Lower lobe of right lung (tissue), 2 donors: ENCODE data around the gene BCORL1. TPM values are rescaled to one million over a fixed set of nuclear protein-coding genes. Genes with fewer than 3 reads are reported as not detected.

ENCODE experiments used
- ATAC-seq, 2 donors: fragments of 200-7000 bp; cut with Tn5 transposase; one replicate each; pipeline ENCODE4 v1.9.1; 2020 to 2022; ENCODE audit warnings: mild to moderate bottlenecking in 2 of 2, moderate library complexity in 2 of 2
- DNase-seq: peaks from one replicate; pipeline ENCODE4 v3.0.0-alpha.2; 2020
- H3K27ac ChIP-seq: fragments of 200-600 bp; one replicate; pipeline ENCODE4 v1.8.0; 2022
- H3K27me3 ChIP-seq: fragments of 200-600 bp; one replicate; pipeline ENCODE4 v1.8.0; 2022; ENCODE audit warnings: low read depth
- H3K36me3 ChIP-seq: fragments of 200-600 bp; one replicate; pipeline ENCODE4 v1.8.0; 2022; ENCODE audit warnings: mild to moderate bottlenecking
- H3K4me1 ChIP-seq: fragments of 200-600 bp; one replicate; pipeline ENCODE4 v1.8.0; 2022
- H3K4me3 ChIP-seq: fragments of 200-600 bp; one replicate; pipeline ENCODE4 v1.8.0; 2022; ENCODE audit warnings: mild to moderate bottlenecking
- H3K9me3 ChIP-seq: fragments of 200-600 bp; one replicate; pipeline ENCODE4 v1.8.0; 2022
- intact Hi-C: fragments of 100-400 bp; cut with DNase I; formaldehyde crosslinking; loops from one replicate; pipeline ENCODE4 v1.11.0; 2022
- total RNA-seq: library from RNA; stranded (reverse); fragmentation: NEBNext Ultra II Directional; extraction: Animal tissue kit (Norgen Biotek cat#: 25700); gene quantifications from one replicate; pipeline ENCODE4 v1.2.1, GENCODE V29; 2021
- TF ChIP-seq, protein P1 (sequence below): fragments of 200-600 bp; IDR thresholded peaks from one replicate; pipeline ENCODE4 v1.8.0; 2022; ENCODE audit warnings: antibody characterized with exemption, mild to moderate bottlenecking
- donor health status: DM: no; HTN: yes; CAD: no; lungs with severe emphysema.

The BCORL1 gene
- total RNA-seq, 1 donor from 2014 or later = 13.6 TPM

DNA sequence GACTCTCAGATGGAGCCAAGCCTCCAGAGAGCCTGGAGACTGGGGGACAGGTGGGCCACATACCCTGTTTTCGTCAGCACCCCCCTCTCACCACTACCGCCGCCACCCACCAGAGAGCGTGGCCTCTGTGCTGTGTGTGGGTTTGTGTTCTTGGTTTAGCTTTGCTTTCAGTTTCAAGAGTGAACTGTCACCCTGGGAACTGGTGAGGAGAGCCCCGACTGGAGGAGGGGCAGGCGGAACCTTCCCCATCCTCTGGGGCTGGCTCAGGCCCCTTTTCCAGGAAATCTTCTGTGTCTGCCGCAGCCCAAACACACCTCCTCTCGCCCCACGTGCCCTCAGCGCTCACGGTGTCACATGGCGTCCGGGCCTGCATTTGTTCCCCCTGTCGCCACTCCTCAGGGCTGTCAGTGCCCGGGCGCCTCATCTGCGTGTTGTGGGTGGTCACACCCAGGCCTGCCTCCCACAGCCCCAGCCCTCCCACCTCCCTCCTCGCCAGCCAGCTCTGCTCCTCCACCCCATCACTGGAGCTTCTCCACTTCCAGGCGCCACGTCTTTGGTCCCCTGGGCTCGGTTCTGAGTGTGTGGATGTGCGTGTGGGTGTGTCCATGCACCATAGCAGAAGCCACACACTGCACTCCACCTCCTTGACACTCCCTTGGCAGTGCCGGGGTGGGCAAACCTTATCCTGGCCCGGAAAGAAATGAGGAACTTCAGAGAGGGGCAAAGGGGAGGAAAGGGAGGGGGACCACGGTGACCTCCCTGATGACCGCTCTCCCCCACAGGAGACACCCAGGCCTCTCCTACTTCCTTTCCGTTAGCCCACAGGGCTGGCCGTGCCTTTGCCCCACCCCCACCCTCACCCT lies 100.0 kb downstream of the BCORL1 start:
- peak overlapping the region; percentile 49 for H3K27ac ChIP-seq
- no peaks in the 10 kb centered on the region for H3K9me3 ChIP-seq
- peak; percentile 70 to 80 for ATAC-seq
- H3K36me3 ChIP-seq = no peaks in the 10 kb centered on the region
- peaks cover 49% of the 10 kb centered on the region for H3K4me1 ChIP-seq
- no peak overlapping the region for H3K4me3 ChIP-seq
- TF ChIP-seq, protein P1, sequence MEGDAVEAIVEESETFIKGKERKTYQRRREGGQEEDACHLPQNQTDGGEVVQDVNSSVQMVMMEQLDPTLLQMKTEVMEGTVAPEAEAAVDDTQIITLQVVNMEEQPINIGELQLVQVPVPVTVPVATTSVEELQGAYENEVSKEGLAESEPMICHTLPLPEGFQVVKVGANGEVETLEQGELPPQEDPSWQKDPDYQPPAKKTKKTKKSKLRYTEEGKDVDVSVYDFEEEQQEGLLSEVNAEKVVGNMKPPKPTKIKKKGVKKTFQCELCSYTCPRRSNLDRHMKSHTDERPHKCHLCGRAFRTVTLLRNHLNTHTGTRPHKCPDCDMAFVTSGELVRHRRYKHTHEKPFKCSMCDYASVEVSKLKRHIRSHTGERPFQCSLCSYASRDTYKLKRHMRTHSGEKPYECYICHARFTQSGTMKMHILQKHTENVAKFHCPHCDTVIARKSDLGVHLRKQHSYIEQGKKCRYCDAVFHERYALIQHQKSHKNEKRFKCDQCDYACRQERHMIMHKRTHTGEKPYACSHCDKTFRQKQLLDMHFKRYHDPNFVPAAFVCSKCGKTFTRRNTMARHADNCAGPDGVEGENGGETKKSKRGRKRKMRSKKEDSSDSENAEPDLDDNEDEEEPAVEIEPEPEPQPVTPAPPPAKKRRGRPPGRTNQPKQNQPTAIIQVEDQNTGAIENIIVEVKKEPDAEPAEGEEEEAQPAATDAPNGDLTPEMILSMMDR = peak; percentile 32
- DNase-seq = peak; percentile 73
- intact Hi-C loops = loop anchor here (10.0 kb wide), 1 partner anchor 112 kb away; no protein-coding TSS in a partner anchor
- no peaks in the 10 kb centered on the region for H3K27me3 ChIP-seq

DNA sequence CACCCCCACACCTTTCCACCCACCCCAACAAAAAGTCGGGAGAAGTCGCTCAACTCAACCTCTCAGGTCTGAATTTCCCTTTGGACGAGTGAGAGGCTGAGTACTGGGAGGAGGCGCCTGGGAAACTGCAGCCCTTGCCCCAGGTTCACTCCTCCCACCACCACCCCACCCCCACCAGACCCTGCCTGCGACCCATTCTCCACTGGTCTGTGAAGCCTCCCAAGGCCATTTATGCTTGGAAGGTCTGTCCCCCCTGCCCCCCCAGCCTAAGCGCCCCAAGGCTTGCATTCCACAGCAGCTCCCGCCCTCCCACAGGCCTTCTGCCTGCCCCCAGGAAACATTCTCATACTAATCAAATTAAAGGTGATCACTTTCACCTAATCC lies 100.7 kb downstream of the BCORL1 start:
- DNase-seq = no peak
- Histone ChIP-seq H3K4me3 (no peak overlapping the region), H3K27ac (peak overlapping the region; percentile 31), H3K9me3 (no peaks in the 10 kb centered on the region), H3K4me1 (peaks cover 49% of the 10 kb centered on the region), H3K27me3 (no peaks in the 10 kb centered on the region), H3K36me3 (no peaks in the 10 kb centered on the region)
- TF ChIP-seq, protein P1 = no peak
- intact Hi-C loops = loop anchor here (10.0 kb wide), 1 partner anchor 112 kb away; no protein-coding TSS in a partner anchor
- ATAC-seq = no peak

DNA sequence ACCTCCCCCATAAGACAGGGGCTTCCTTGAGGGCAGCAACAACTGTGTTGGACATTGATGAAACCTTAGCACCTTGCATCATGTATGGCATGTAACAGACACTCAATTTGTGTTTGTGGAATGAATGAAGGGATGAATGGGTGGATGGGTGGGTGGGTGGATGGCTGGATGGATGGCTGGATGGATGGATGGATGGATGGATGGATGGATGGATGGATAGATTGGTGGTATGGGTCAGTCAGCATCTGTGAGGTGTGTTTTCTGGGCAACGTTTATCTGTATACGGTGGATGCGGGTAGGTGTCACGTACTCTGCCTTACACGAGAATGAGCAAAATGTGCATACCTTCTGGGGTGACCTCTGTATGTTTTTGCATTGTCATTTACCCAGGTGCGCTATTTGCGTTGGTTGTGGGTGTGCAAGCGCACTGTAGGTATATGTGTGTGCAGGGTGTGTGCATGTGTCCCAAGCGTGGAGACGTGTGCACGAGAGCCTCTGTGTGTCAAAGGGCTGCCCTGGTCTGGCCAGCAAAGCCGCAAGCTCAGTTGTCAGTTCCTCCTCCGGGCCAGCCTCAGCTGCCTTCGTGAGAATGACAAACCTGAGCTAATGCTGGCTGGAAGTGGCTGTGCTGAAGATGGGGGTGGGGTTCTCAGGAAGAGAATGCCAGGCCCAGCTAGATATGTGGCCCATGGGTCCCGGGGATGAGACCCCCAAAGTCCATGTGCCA lies 101.4 kb downstream of the BCORL1 start:
- ATAC-seq (peak; percentile 15 to 42), DNase-seq (peak; percentile 65)
- Histone ChIP-seq H3K9me3 (no peaks in the 10 kb centered on the region), H3K27me3 (no peaks in the 10 kb centered on the region), H3K4me3 (no peak overlapping the region), H3K4me1 (peaks cover 49% of the 10 kb centered on the region), H3K36me3 (no peaks in the 10 kb centered on the region), H3K27ac (peak overlapping the region; percentile 62)
- TF ChIP-seq, protein P1 = no peak
- intact Hi-C loops = loop anchor here (10.0 kb wide), 1 partner anchor 111 kb away; no protein-coding TSS in a partner anchor

DNA sequence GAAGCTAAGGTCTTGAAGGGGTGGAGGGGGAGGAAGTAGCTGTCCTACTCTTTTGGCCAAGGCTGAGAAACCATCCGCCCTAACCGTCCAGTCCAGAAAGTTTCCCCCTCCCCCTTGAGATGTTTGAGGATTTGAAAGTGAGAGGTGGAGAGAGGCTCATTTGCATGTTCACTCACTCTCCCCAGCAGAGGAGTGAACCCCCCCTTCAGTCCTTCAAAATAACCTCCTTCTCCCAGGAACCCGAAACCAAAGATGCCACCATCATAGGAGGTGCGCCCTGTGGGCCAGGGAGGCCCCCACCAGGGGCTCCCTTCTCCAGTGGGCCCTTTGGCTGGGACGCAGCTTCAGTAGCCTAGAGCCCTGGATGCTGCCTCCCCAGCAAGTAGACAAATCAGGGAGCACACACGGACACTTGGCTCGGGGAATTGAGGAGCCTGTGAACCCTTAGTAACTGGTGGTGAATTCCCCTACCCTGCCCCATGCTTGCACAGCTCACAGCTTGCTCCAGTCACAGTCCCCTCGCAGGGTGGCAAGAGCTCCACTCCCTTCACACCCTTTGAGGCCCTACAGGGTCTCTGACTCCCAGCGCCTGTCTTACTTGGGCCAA lies 102.3 kb downstream of the BCORL1 start:
- intact Hi-C loops = loop anchor here (10.0 kb wide), 1 partner anchor 110 kb away; no protein-coding TSS in a partner anchor
- TF ChIP-seq, protein P1 = no peak
- H3K9me3 ChIP-seq = no peaks in the 10 kb centered on the region
- H3K27me3 ChIP-seq = no peaks in the 10 kb centered on the region
- ATAC-seq = no peak
- no peaks in the 10 kb centered on the region for H3K36me3 ChIP-seq
- peaks cover 49% of the 10 kb centered on the region for H3K4me1 ChIP-seq
- no peak for DNase-seq
- H3K4me3 ChIP-seq = no peak overlapping the region
- peak overlapping the region; percentile 62 for H3K27ac ChIP-seq
